Endothelial cell (in vitro differentiated cells): ENCODE results near the gene TMEM170A. TPM values are rescaled to one million over a fixed set of nuclear protein-coding genes. Genes with fewer than 3 reads are reported as not detected.

Experiments used
- DNase-seq: peaks from one replicate; pipeline ENCODE4 v3.0.0; 2021; ENCODE audit warnings: low spot score
- H3K27ac Mint-ChIP-seq: one replicate; pipeline ENCODE4 v1.8.0; 2021; ENCODE audit warnings: mixed read lengths, inconsistent platforms; ENCODE audit not compliant: unreplicated experiment
- H3K27me3 Mint-ChIP-seq: one replicate; pipeline ENCODE4 v1.8.0; 2021; ENCODE audit warnings: mild to moderate bottlenecking, moderate library complexity, mixed read lengths, inconsistent platforms; ENCODE audit not compliant: unreplicated experiment
- H3K36me3 Mint-ChIP-seq: one replicate; pipeline ENCODE4 v1.8.0; 2021; ENCODE audit warnings: mild to moderate bottlenecking, low read depth, mixed read lengths, inconsistent platforms; ENCODE audit not compliant: unreplicated experiment
- H3K4me1 Mint-ChIP-seq: one replicate; pipeline ENCODE4 v1.8.0; 2021; ENCODE audit warnings: mild to moderate bottlenecking, mixed read lengths, inconsistent platforms; ENCODE audit not compliant: unreplicated experiment
- H3K4me3 Mint-ChIP-seq: one replicate; pipeline ENCODE4 v1.8.0; 2021; ENCODE audit warnings: mild to moderate bottlenecking, mixed read lengths, inconsistent platforms; ENCODE audit not compliant: unreplicated experiment
- H3K9me3 Mint-ChIP-seq: one replicate; pipeline ENCODE4 v1.8.0; 2021; ENCODE audit warnings: mixed read lengths, inconsistent platforms; ENCODE audit not compliant: unreplicated experiment
- total RNA-seq: library from RNA; stranded (reverse); fragmentation: NEBNext Ultra II Directional; extraction: Animal tissue kit (Norgen Biotek cat#: 25700); gene quantifications from one replicate; pipeline ENCODE4 v1.2.1, GENCODE V29; 2021; ENCODE audit not compliant: unreplicated experiment
- TF ChIP-seq, protein P1 (sequence below): fragments of 200-600 bp; sonication (generic); IDR thresholded peaks from one replicate; pipeline ENCODE4 v1.5.0; 2021; ENCODE audit warnings: antibody characterized with exemption; ENCODE audit not compliant: unreplicated experiment

Gene TMEM170A
- total RNA-seq, 1 donor from 2014 or later = 38.0 TPM

DNA sequence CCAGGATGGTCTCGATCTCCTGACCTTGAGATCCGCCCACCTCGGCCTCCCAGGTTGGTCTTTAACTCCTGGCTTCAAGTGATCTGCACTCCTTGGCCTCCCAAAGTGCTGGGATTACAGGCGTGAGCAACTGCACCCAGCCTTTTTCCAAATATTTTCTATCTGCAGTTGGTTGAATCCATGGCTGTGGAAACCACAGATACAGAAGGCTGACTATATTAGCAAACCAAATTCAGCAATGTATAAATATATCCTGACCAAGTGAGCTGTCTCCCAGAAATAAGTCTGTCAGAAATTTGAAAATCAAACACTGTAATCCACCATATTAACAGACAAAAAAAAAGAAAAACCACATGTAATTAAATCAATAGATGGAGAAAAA lies 40.8 kb downstream of the TMEM170A start:
- H3K27ac Mint-ChIP-seq = peak overlapping the region; percentile 48
- H3K4me1 Mint-ChIP-seq = peaks cover 23% of the 10 kb centered on the region

GRCh38 chr16:75421820-75422126 lies 42.7 kb downstream of the TMEM170A start:
- Mint-ChIP-seq H3K36me3 (no peaks in the 10 kb centered on the region), H3K9me3 (no peaks in the 10 kb centered on the region), H3K4me1 (peaks cover 17% of the 10 kb centered on the region), H3K27me3 (peaks cover 2% of the 10 kb centered on the region), H3K4me3 (peak overlapping the region; percentile 56), H3K27ac (peak overlapping the region; percentile 98)
- TF ChIP-seq, protein P1, sequence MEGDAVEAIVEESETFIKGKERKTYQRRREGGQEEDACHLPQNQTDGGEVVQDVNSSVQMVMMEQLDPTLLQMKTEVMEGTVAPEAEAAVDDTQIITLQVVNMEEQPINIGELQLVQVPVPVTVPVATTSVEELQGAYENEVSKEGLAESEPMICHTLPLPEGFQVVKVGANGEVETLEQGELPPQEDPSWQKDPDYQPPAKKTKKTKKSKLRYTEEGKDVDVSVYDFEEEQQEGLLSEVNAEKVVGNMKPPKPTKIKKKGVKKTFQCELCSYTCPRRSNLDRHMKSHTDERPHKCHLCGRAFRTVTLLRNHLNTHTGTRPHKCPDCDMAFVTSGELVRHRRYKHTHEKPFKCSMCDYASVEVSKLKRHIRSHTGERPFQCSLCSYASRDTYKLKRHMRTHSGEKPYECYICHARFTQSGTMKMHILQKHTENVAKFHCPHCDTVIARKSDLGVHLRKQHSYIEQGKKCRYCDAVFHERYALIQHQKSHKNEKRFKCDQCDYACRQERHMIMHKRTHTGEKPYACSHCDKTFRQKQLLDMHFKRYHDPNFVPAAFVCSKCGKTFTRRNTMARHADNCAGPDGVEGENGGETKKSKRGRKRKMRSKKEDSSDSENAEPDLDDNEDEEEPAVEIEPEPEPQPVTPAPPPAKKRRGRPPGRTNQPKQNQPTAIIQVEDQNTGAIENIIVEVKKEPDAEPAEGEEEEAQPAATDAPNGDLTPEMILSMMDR = no peak
- DNase-seq = no peak

More for the DNA sequence above, 40.8 kb downstream of the TMEM170A start:
- TF ChIP-seq, protein P1 = no peak
- Mint-ChIP-seq H3K4me3 (no peak overlapping the region), H3K9me3 (no peaks in the 10 kb centered on the region), H3K36me3 (no peaks in the 10 kb centered on the region), H3K27me3 (peaks cover 5% of the 10 kb centered on the region)
- DNase-seq = no peak

- TF ChIP-seq, protein P1 = no peak
- peaks cover 17% of the 10 kb centered on the region for H3K4me1 Mint-ChIP-seq
- H3K27ac Mint-ChIP-seq = peak overlapping the region; percentile 98
- H3K36me3 Mint-ChIP-seq = no peaks in the 10 kb centered on the region
- H3K4me3 Mint-ChIP-seq = peak overlapping the region; percentile 56
- peaks cover 2% of the 10 kb centered on the region for H3K27me3 Mint-ChIP-seq
- no peaks in the 10 kb centered on the region for H3K9me3 Mint-ChIP-seq
- DNase-seq = peak; percentile 80
These were observed 43.3 kb downstream of the TMEM170A start for GRCh38 chr16:75420987-75421819.

DNA sequence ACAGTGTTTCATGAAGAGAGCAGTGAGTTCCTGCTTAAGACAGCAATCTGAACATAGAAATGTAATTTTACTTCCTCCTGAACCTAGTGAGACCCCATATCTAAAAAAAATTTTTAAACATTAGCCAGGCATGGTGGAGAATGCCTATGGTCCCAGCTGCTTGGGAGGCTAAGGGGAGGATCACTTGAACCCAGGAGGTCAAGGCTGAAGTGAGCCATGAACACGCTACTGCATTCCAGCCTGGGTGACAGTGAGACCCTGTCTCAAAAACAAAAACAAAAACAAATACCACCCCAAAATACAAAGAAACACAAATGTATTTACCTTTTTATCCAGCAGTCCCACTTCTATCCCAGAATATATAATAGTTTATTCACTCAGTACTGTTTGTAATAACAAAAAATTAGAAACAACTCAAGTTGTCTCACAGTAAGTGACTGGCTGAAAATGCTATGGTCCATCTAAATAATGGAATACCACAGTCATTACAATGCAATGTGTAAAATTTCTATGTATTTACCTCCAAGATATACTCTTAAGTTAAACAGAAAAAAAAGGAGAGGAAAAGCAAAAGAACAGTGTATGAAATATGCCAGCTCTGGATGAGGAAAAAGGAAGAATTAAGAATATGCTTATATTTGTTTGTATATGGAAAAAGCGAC lies 47.5 kb downstream of the TMEM170A start:
- H3K4me1 Mint-ChIP-seq = peaks cover 37% of the 10 kb centered on the region
- H3K36me3 Mint-ChIP-seq = peaks cover 4% of the 10 kb centered on the region
- no peak overlapping the region for H3K4me3 Mint-ChIP-seq

More for the DNA sequence above, 47.5 kb downstream of the TMEM170A start:
- H3K9me3 Mint-ChIP-seq = no peaks in the 10 kb centered on the region
- H3K27ac Mint-ChIP-seq = no peak overlapping the region
- DNase-seq = no peak
- no peaks in the 10 kb centered on the region for H3K27me3 Mint-ChIP-seq
- TF ChIP-seq, protein P1 = no peak
